ENCODE measurements around the gene RIPOR2.

DNA sequence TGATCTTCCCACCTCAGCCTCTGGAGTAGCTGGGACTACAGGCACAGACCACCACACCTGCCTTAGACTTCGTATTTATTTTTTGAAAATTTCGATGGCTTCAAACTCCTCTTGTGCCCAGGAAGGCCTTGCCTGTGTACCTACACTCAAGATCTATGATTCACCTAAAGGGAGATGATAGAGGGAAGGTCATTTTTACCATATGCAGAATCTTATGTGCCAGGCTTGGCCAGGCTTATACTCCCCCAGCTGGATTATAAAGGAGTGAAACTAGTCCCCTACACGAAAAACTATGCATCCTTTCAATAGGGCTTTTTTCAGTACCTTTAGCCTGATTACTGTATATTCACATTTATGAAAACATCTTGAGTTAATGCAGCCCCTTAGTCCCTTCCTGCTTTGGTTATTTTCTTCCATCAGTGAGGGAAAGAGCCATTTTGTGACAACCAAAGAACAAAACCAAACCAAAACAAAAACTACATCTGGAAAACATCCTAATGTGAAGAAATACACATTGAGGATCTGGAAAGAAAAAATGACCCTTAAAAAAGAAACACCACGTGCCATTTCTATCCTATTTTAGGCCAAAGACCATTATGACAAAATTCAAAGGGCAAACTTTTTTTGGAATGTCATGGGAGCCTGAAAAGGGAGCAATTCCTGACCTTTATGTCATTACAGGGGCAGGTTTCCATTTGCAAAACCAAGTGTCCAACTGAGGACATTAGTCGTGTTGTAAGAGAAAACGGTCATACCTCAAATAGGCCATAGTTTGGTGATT is 34.7 kb downstream of the RIPOR2 start:
- TF ChIP-seq GATA2 (IDR thresholded peaks at IDR 0.05; ENCODE audit: low read depth, low read length) (no peak), GATA3 (IDR thresholded peaks at IDR 0.05; ENCODE audit: low read depth, low read length) (no peak)

All from SH-SY5Y (cell line).